Measurements from ENCODE around the gene RHO.

The RHO gene

GRCh38 chr3:129563332-129563731, 34.9 kb downstream of the RHO start:
- DNase-seq, result no peak

- DNase-seq, result no peak
Observed at GRCh38 chr3:129563850-129564535, 35.6 kb downstream of the RHO start.

GRCh38 chr3:129564981-129565644, 36.7 kb downstream of the RHO start:
- DNase-seq, result no peak

GRCh38 chr3:129565902-129566301, 37.5 kb downstream of the RHO start:
- DNase-seq, result no peak

- no peak for DNase-seq
Observed at GRCh38 chr3:129567176-129567705, 38.8 kb downstream of the RHO start.

GRCh38 chr3:129567939-129568338, 39.5 kb downstream of the RHO start:
- no peak for DNase-seq

GRCh38 chr3:129569856-129570255, 41.4 kb downstream of the RHO start:
- no peak for DNase-seq

- no peak for DNase-seq
Observed at GRCh38 chr3:129571605-129572547, 43.4 kb downstream of the RHO start.

GRCh38 chr3:129572603-129573002, 44.2 kb downstream of the RHO start:
- DNase-seq, result no peak

- DNase-seq, result no peak
Observed at GRCh38 chr3:129573493-129573892, 45.1 kb downstream of the RHO start.

GRCh38 chr3:129574206-129574605, 45.8 kb downstream of the RHO start:
- DNase-seq, result no peak

- no peak for DNase-seq
Observed at GRCh38 chr3:129575233-129575996, 47.0 kb downstream of the RHO start.

- no peak for DNase-seq
Observed at GRCh38 chr3:129575997-129576384, 47.6 kb downstream of the RHO start.

- peak; percentile 21 for DNase-seq
Observed at GRCh38 chr3:129576514-129577352, 48.3 kb downstream of the RHO start.

GRCh38 chr3:129577366-129577765, 48.9 kb downstream of the RHO start:
- no peak for DNase-seq

GRCh38 chr3:129577925-129578786, 49.7 kb downstream of the RHO start:
- DNase-seq, result no peak

GRCh38 chr3:129579991-129580390, 51.6 kb downstream of the RHO start:
- no peak for DNase-seq

GRCh38 chr3:129581623-129582022, 53.2 kb downstream of the RHO start:
- no peak for DNase-seq

- no peak for DNase-seq
Observed at GRCh38 chr3:129582799-129583198, 54.4 kb downstream of the RHO start.

GRCh38 chr3:129583289-129583688, 54.9 kb downstream of the RHO start:
- no peak for DNase-seq

- DNase-seq, result no peak
Observed at GRCh38 chr3:129584631-129585030, 56.2 kb downstream of the RHO start.

Measured in effector CD8-positive, alpha-beta T cell (primary cell).